Glutamatergic neuron (in vitro differentiated cells): Measurements from ENCODE around the gene SRP9. TPM values are rescaled to one million over a fixed set of nuclear protein-coding genes. Genes with fewer than 3 reads are reported as not detected.

Experiments
- DNase-seq: peaks from one replicate; pipeline ENCODE4 v3.0.0; 2022
- H3K27ac Mint-ChIP-seq: one replicate; pipeline ENCODE4 v1.8.0; 2020; ENCODE audit warnings: mild to moderate bottlenecking, mixed read lengths, inconsistent platforms; ENCODE audit not compliant: unreplicated experiment
- H3K27me3 Mint-ChIP-seq: one replicate; pipeline ENCODE4 v1.8.0; 2020; ENCODE audit warnings: mild to moderate bottlenecking, moderate library complexity, mixed read lengths, inconsistent platforms; ENCODE audit not compliant: unreplicated experiment
- H3K36me3 Mint-ChIP-seq: one replicate; pipeline ENCODE4 v1.8.0; 2020; ENCODE audit warnings: mild to moderate bottlenecking, mixed read lengths, inconsistent platforms; ENCODE audit not compliant: unreplicated experiment
- H3K4me1 Mint-ChIP-seq: one replicate; pipeline ENCODE4 v1.8.0; 2020; ENCODE audit warnings: mild to moderate bottlenecking, low read depth, mixed read lengths, inconsistent platforms; ENCODE audit not compliant: unreplicated experiment
- H3K4me3 Mint-ChIP-seq: one replicate; pipeline ENCODE4 v1.8.0; 2020; ENCODE audit warnings: mild to moderate bottlenecking, mixed read lengths, inconsistent platforms; ENCODE audit not compliant: unreplicated experiment
- H3K9me3 Mint-ChIP-seq: one replicate; pipeline ENCODE4 v1.8.0; 2020; ENCODE audit warnings: mild to moderate bottlenecking, moderate library complexity, mixed read lengths, inconsistent platforms; ENCODE audit not compliant: unreplicated experiment
- CTCF ChIP-seq: fragments of 200-600 bp; sonication (generic); IDR thresholded peaks from one replicate; pipeline ENCODE4 v1.5.0; 2021; ENCODE audit not compliant: partially characterized antibody, unreplicated experiment
- total RNA-seq: library from RNA; stranded (reverse); fragmentation: NEBNext Ultra II Directional; extraction: Animal tissue kit (Norgen Biotek cat#: 25700); gene quantifications from one replicate; pipeline ENCODE4 v1.2.1, GENCODE V29; 2021; ENCODE audit not compliant: unreplicated experiment

The SRP9 gene
- total RNA-seq, 1 donor from 2014 or later = 364 TPM

GRCh38 chr1:225819346-225820192, 41.9 kb downstream of the SRP9 start:
- Mint-ChIP-seq H3K4me1 (peaks cover 50% of the 10 kb centered on the region), H3K9me3 (peaks cover 7% of the 10 kb centered on the region), H3K4me3 (no peak overlapping the region), H3K27me3 (no peaks in the 10 kb centered on the region), H3K36me3 (no peaks in the 10 kb centered on the region), H3K27ac (peak overlapping the region; percentile 59)
- no peak for DNase-seq
- TF ChIP-seq CTCF = no peak

- TF ChIP-seq CTCF = no peak
These were observed 43.0 kb downstream of the SRP9 start for GRCh38 chr1:225820522-225821120.

GRCh38 chr1:225822655-225823403, 45.2 kb downstream of the SRP9 start:
- Mint-ChIP-seq H3K4me1 (peaks cover 60% of the 10 kb centered on the region), H3K27ac (peak overlapping the region; percentile 76), H3K27me3 (peaks cover 8% of the 10 kb centered on the region), H3K4me3 (peak overlapping the region; percentile 32), H3K9me3 (peaks cover 7% of the 10 kb centered on the region), H3K36me3 (no peaks in the 10 kb centered on the region)
- no peak for TF ChIP-seq CTCF
- DNase-seq = no peak

More at GRCh38 chr1:225820522-225821120, 43.0 kb downstream of the SRP9 start:
- peaks cover 57% of the 10 kb centered on the region for H3K4me1 Mint-ChIP-seq
- peaks cover 3% of the 10 kb centered on the region for H3K27me3 Mint-ChIP-seq
- no peak overlapping the region for H3K27ac Mint-ChIP-seq
- H3K36me3 Mint-ChIP-seq = no peaks in the 10 kb centered on the region
- DNase-seq = no peak
- H3K9me3 Mint-ChIP-seq = peaks cover 7% of the 10 kb centered on the region
- H3K4me3 Mint-ChIP-seq = no peak overlapping the region

- H3K9me3 Mint-ChIP-seq = peaks cover 3% of the 10 kb centered on the region
- peak overlapping the region; percentile 71 for H3K4me3 Mint-ChIP-seq
- H3K27me3 Mint-ChIP-seq = peaks cover 8% of the 10 kb centered on the region
- no peaks in the 10 kb centered on the region for H3K36me3 Mint-ChIP-seq
- no peak for TF ChIP-seq CTCF
- peaks cover 53% of the 10 kb centered on the region for H3K4me1 Mint-ChIP-seq
- peak overlapping the region; percentile 92 for H3K27ac Mint-ChIP-seq
- DNase-seq = no peak
These were observed 46.2 kb downstream of the SRP9 start for GRCh38 chr1:225823811-225824261.
